H1 (cell line): ENCODE results near the gene TCEA2. TPM values are rescaled to one million over a fixed set of nuclear protein-coding genes. Genes with fewer than 3 reads are reported as not detected.

Source experiments
- CTCF ChIA-PET: fragments of 300-600 bp; sonication (Branson Sonifier 250); formaldehyde crosslinking; loops from one replicate; lab custom pipeline; 2021; ENCODE audit not compliant: partially characterized antibody; lab: Charles Lee
- POLR2A ChIA-PET: fragments of 300-600 bp; sonication (Branson Sonifier 250); formaldehyde crosslinking; loops from one replicate; lab custom pipeline; 2021; ENCODE audit warnings: inconsistent platforms; ENCODE audit not compliant: partially characterized antibody; lab: Charles Lee
- DNase-seq, 2 experiments: peaks; one replicate each; pipeline versions ENCODE4 v3.0.0 to v3.0.0-alpha.2; 2010 to 2022; ENCODE audit warnings: low spot score in 2 of 2, low read depth in 1 of 2, mixed read lengths in 1 of 2
- FAIRE-seq: peaks from 2 replicates; lab custom pipeline; 2011; peaks lifted over from hg19 to GRCh38; lab: Jason Lieb, UNC
- H2AFZ ChIP-seq: 2 replicates; pipeline ENCODE4 v1.8.1; 2012; ENCODE audit warnings: low read length, inconsistent platforms
- H2AK5ac ChIP-seq: 2 replicates; pipeline ENCODE4 v1.6.1; 2013; ENCODE audit warnings: low read depth, low read length
- H2BK120ac ChIP-seq: replicated peaks from 2 replicates; pipeline ENCODE3; 2013; ENCODE audit warnings: low read depth, low read length, inconsistent platforms
- H2BK12ac ChIP-seq: 2 replicates; pipeline ENCODE4 v1.6.1; 2013; ENCODE audit warnings: low read depth, low read length
- H2BK15ac ChIP-seq: 2 replicates; pipeline ENCODE4 v1.6.1; 2013; ENCODE audit warnings: low read length
- H2BK20ac ChIP-seq: 2 replicates; pipeline ENCODE4 v1.6.1; 2013; ENCODE audit warnings: low read length
- H2BK5ac ChIP-seq: 2 replicates; pipeline ENCODE4 v1.6.1; 2013; ENCODE audit warnings: low read depth, low read length
- H3K14ac ChIP-seq: 2 replicates; pipeline ENCODE4 v1.6.1; 2013; ENCODE audit warnings: inconsistent platforms; ENCODE audit not compliant: insufficient read length
- H3K18ac ChIP-seq: 2 replicates; pipeline ENCODE4 v1.6.1; 2013; ENCODE audit warnings: low read length; ENCODE audit errors: extremely low read depth
- H3K23ac ChIP-seq: 2 replicates; pipeline ENCODE4 v1.6.1; 2013; ENCODE audit warnings: inconsistent platforms; ENCODE audit not compliant: insufficient read length
- H3K23me2 ChIP-seq: 2 replicates; pipeline ENCODE4 v1.6.1; 2013; ENCODE audit warnings: low read depth, low read length
- H3K27ac ChIP-seq: 2 replicates; pipeline ENCODE4 v1.6.1; 2011; ENCODE audit warnings: low read depth, low read length, inconsistent platforms
- H3K27me3 ChIP-seq, 4 experiments: replicated peaks in 1 of 4; 1 replicate in 1 of 4; 2 replicates in 3 of 4; pipeline versions ENCODE4 v1.6.1 to v1.8.1; 2011 to 2013; ENCODE audit warnings: low read length in 3 of 4, mild to moderate bottlenecking in 3 of 4, inconsistent platforms in 2 of 4, mixed read lengths in 2 of 4, moderate library complexity in 1 of 4; ENCODE audit not compliant: control insufficient read depth in 3 of 4, insufficient read depth in 3 of 4; ENCODE audit errors: extremely low read depth in 1 of 4
- H3K36me3 ChIP-seq, 4 experiments: 2 replicates each; pipeline versions ENCODE4 v1.6.1 to v1.8.1; 2011 to 2013; ENCODE audit warnings: mild to moderate bottlenecking in 4 of 4, low read length in 3 of 4, moderate library complexity in 2 of 4, control low read depth in 1 of 4, inconsistent platforms in 1 of 4; ENCODE audit not compliant: insufficient read depth in 4 of 4, control insufficient read depth in 2 of 4
- H3K4ac ChIP-seq: replicated peaks from 2 replicates; pipeline ENCODE3; 2013; ENCODE audit warnings: low read length, low read depth, mixed read lengths, inconsistent platforms; ENCODE audit not compliant: insufficient read length
- H3K4me1 ChIP-seq, 4 experiments: replicated peaks in 1 of 4; 1 replicate in 1 of 4; 2 replicates in 3 of 4; pipeline versions ENCODE4 v1.6.1 to v1.8.1; 2011 to 2013; ENCODE audit warnings: low read length in 3 of 4, inconsistent platforms in 2 of 4, mixed read lengths in 1 of 4; ENCODE audit not compliant: insufficient read depth in 4 of 4, control insufficient read depth in 3 of 4
- H3K4me2 ChIP-seq, 2 experiments: 2 replicates each; pipeline versions ENCODE4 v1.6.1 to v1.8.1; 2011 to 2013; ENCODE audit warnings: low read depth in 2 of 2, low read length in 2 of 2, control low read depth in 1 of 2, inconsistent platforms in 1 of 2, mild to moderate bottlenecking in 1 of 2; ENCODE audit not compliant: insufficient read depth in 1 of 2
- H3K4me3 ChIP-seq, 4 experiments: fragments of 200-600, 300-600 bp in 1 of 4; sonication (generic), shearing (Covaris generic), sonication (Bioruptor Twin) in 1 of 4; 2 replicates each; pipeline versions ENCODE4 v1.5.1 to v1.8.1; 2011 to 2016; ENCODE audit warnings: low read length in 4 of 4, low read depth in 3 of 4, control low read depth in 2 of 4, inconsistent platforms in 2 of 4, mild to moderate bottlenecking in 2 of 4, mixed read lengths in 1 of 4, moderate library complexity in 1 of 4; ENCODE audit not compliant: insufficient read depth in 2 of 4; ENCODE audit errors: extremely low read depth in 1 of 4
- H3K56ac ChIP-seq: replicated peaks from 2 replicates; pipeline ENCODE3; 2013; ENCODE audit warnings: low read depth, mild to moderate bottlenecking, mixed read lengths, low read length, inconsistent platforms; ENCODE audit not compliant: insufficient read length
- H3K79me1 ChIP-seq: 2 replicates; pipeline ENCODE4 v1.6.1; 2013; ENCODE audit warnings: low read depth, low read length, control low read depth
- H3K79me2 ChIP-seq, 2 experiments: 2 replicates each; pipeline versions ENCODE4 v1.6.1 to v1.8.1; 2012 to 2013; ENCODE audit warnings: low read length in 2 of 2, mild to moderate bottlenecking in 2 of 2, inconsistent platforms in 1 of 2; ENCODE audit not compliant: insufficient read depth in 2 of 2, control insufficient read depth in 1 of 2
- H3K9ac ChIP-seq, 4 experiments: replicated peaks in 1 of 4; 1 replicate in 1 of 4; 2 replicates in 3 of 4; pipeline versions ENCODE4 v1.6.1 to v1.8.1; 2011 to 2013; ENCODE audit warnings: low read depth in 3 of 4, low read length in 3 of 4, control low read depth in 2 of 4, mild to moderate bottlenecking in 2 of 4, moderate library complexity in 2 of 4, inconsistent platforms in 1 of 4; ENCODE audit errors: extremely low read depth in 1 of 4
- H3K9me3 ChIP-seq, 2 experiments: 2 replicates each; pipeline versions ENCODE4 v1.6.1 to v1.8.1; 2012 to 2013; ENCODE audit warnings: mild to moderate bottlenecking in 2 of 2, moderate library complexity in 2 of 2, control low read depth in 1 of 2, inconsistent platforms in 1 of 2, low read depth in 1 of 2, low read length in 1 of 2, mixed read lengths in 1 of 2; ENCODE audit not compliant: insufficient read depth in 2 of 2
- H4K20me1 ChIP-seq, 2 experiments: replicated peaks in 1 of 2; 2 replicates each; pipeline versions ENCODE3 to v1.8.1; 2011 to 2013; ENCODE audit warnings: inconsistent platforms in 2 of 2, low read length in 2 of 2, mild to moderate bottlenecking in 1 of 2; ENCODE audit not compliant: insufficient read depth in 2 of 2, control insufficient read depth in 1 of 2
- H4K5ac ChIP-seq: 2 replicates; pipeline ENCODE4 v1.6.1; 2013; ENCODE audit warnings: low read length, low read depth, mixed read lengths, inconsistent platforms; ENCODE audit not compliant: insufficient read length
- H4K8ac ChIP-seq: 2 replicates; pipeline ENCODE4 v1.8.0; 2013; ENCODE audit warnings: mild to moderate bottlenecking, moderate library complexity, low read length, inconsistent platforms; ENCODE audit not compliant: insufficient read depth; ENCODE audit errors: extremely low read depth
- H4K91ac ChIP-seq: replicated peaks from 2 replicates; pipeline ENCODE3; 2013; ENCODE audit warnings: low read length, mixed read lengths, inconsistent platforms; ENCODE audit not compliant: insufficient read length
- ASH2L ChIP-seq: fragments of 200-600, 300-600 bp; sonication (generic); IDR thresholded peaks from one replicate; pipeline ENCODE4 v1.7.1; 2017; ENCODE audit warnings: low read length
- CHD1 ChIP-seq: IDR thresholded peaks from 2 replicates; pipeline ENCODE4 v1.6.1; 2012; ENCODE audit warnings: low read depth, low read length, improper control_type of control experiment
- JUND ChIP-seq: IDR thresholded peaks from 2 replicates; pipeline ENCODE4 v1.6.1; 2011; ENCODE audit warnings: mild to moderate bottlenecking, improper control_type of control experiment, low read length
- KDM4A ChIP-seq: IDR thresholded peaks from one replicate; pipeline ENCODE4 v1.7.1; 2012; ENCODE audit warnings: low read depth, mild to moderate bottlenecking, moderate library complexity, low read length, inconsistent platforms; ENCODE audit not compliant: severe bottlenecking
- MAFK ChIP-seq: IDR thresholded peaks from 2 replicates; pipeline ENCODE4 v1.6.1; 2012; ENCODE audit warnings: low read depth, mild to moderate bottlenecking, improper control_type of control experiment, low read length
- NANOG ChIP-seq: IDR thresholded peaks from 2 replicates; pipeline ENCODE4 v1.6.1; 2011; ENCODE audit warnings: low read length, low read depth, mild to moderate bottlenecking, inconsistent platforms; ENCODE audit not compliant: insufficient read depth, poor library complexity, severe bottlenecking
- RXRA ChIP-seq: IDR thresholded peaks from 2 replicates; pipeline ENCODE4 v1.6.1; 2011; ENCODE audit warnings: low read depth, mild to moderate bottlenecking, low read length, moderate library complexity; ENCODE audit not compliant: insufficient read depth
- SIRT6 ChIP-seq: IDR thresholded peaks from one replicate; pipeline ENCODE4 v1.7.1; 2012; ENCODE audit warnings: low read length, inconsistent platforms
- TAF7 ChIP-seq: optimal IDR thresholded peaks from 2 replicates; pipeline ENCODE3; 2011; ENCODE audit warnings: low read depth, mild to moderate bottlenecking, inconsistent platforms, low read length, moderate library complexity, borderline replicate concordance
- USF2 ChIP-seq: IDR thresholded peaks from 2 replicates; pipeline ENCODE4 v1.6.1; 2011; ENCODE audit warnings: low read length, improper control_type of control experiment
- ZNF274 ChIP-seq: IDR thresholded peaks from 2 replicates; pipeline ENCODE4 v1.7.0; 2012; ENCODE audit warnings: low read length, borderline replicate concordance; ENCODE audit errors: extremely low read depth
- WGBS, 2 experiments: shearing (Covaris generic) in 1 of 2; methylation state at CpG; one replicate each; pipeline versions ENCODE4 v1.1.6 to v1.1.7; 2013 to 2015; ENCODE audit warnings: low lambda C conversion rate in 2 of 2, mixed read lengths in 2 of 2, inconsistent platforms in 1 of 2, low coverage in 1 of 2, missing lambda C conversion rate in 1 of 2; ENCODE audit not compliant: insufficient replicate concordance in 2 of 2, insufficient coverage in 1 of 2, insufficient read length in 1 of 2; ENCODE audit errors: extremely low coverage in 1 of 2, missing lambda C conversion rate in 1 of 2; 5-methylcytosine and 5-hydroxymethylcytosine counted together
- polyA plus RNA-seq, 7 experiments: library from polyadenylated mRNA; depleted of rRNA in 3 of 7; stranded (reverse) in 5 of 7; unstranded in 2 of 7; fragments of >200 nt in 5 of 7; fragments of 200-250 nt in 2 of 7; gene quantifications; 1 replicate in 5 of 7; 2 replicates in 1 of 7; 4 replicates in 1 of 7; pipeline versions ENCODE4 v1.2.1 to v1.2.3, GENCODE V29; 2011 to 2013; ENCODE audit warnings: missing spikeins in 2 of 7, mixed read lengths in 2 of 7
- total RNA-seq: library from RNA; stranded (reverse); fragmentation: NEBNext Ultra II Directional; extraction: Animal tissue kit (Norgen Biotek cat#: 25700); gene quantifications from 2 replicates; pipeline ENCODE4 v1.2.1, GENCODE V29; 2021

The TCEA2 gene
- total and polyA plus RNA-seq, 2 of the 8 experiments (the other 6 are each of a cell fraction or from before 2014, with no cell fraction given) = 41.4 to 42.3 TPM

- DNase-seq (peak in 1 of 2 experiments; percentile 45), FAIRE-seq (no peak)
- no peak overlapping the region for H2BK5ac ChIP-seq
- no peak overlapping the region for H3K27ac ChIP-seq
- H3K36me3 ChIP-seq = no peaks in the 10 kb centered on the region
- H3K4ac ChIP-seq = no peak overlapping the region
- H3K9me3 ChIP-seq = no peaks in the 10 kb centered on the region
- H3K23ac ChIP-seq = no peak overlapping the region
- no peak overlapping the region for H3K9ac ChIP-seq
- peak overlapping the region; percentile 68; the same call in 1 of the 2 replicates for H4K8ac ChIP-seq
- H3K4me1 ChIP-seq = no peaks in the 10 kb centered on the region
- no peaks in the 10 kb centered on the region for H3K23me2 ChIP-seq
- no peak overlapping the region for H2BK20ac ChIP-seq
- H3K56ac ChIP-seq = no peak overlapping the region
- no peaks in the 10 kb centered on the region for H3K79me2 ChIP-seq
- H4K5ac ChIP-seq = no peak overlapping the region
- no peaks in the 10 kb centered on the region for H3K79me1 ChIP-seq
- H2BK12ac ChIP-seq = peak overlapping the region; percentile 39; the same call in 1 of the 2 replicates
- no peak overlapping the region for H2AFZ ChIP-seq
- H3K4me3 ChIP-seq = no peak overlapping the region
- no peak overlapping the region for H2BK15ac ChIP-seq
- H3K4me2 ChIP-seq = no peak overlapping the region
- H3K27me3 ChIP-seq = no peaks in the 10 kb centered on the region
- 86% methylated on average over 16 of the region's 19 CpGs; no CpG with 5 or more reads in 1 of the 2 experiments for WGBS, 2 experiments
- H3K18ac ChIP-seq = no peak overlapping the region
- no peak overlapping the region for H4K91ac ChIP-seq
- no peak overlapping the region for H3K14ac ChIP-seq
- no peak overlapping the region for H2BK120ac ChIP-seq
- ChIA-PET CTCF (interaction anchor here (0.5 to 6.4 kb wide), 6 partner anchors 8 to 491 kb away, joined by 3 to 59 read pairs (median 4); no protein-coding TSS in a partner anchor), POLR2A (no interaction called here)
- no peak overlapping the region for H2AK5ac ChIP-seq
- H4K20me1 ChIP-seq = peaks cover 0 to 4% of the 10 kb centered on the region in 2 experiments
- no peak for TF ChIP-seq JUND
- TF ChIP-seq RXRA = no peak
- no peak for TF ChIP-seq USF2
- TF ChIP-seq ASH2L = no peak
- TF ChIP-seq ZNF274 = no peak
- no peak for TF ChIP-seq NANOG
- TF ChIP-seq SIRT6 = no peak
- no peak for TF ChIP-seq TAF7
- no peak for TF ChIP-seq CHD1
- no peak for TF ChIP-seq KDM4A
- TF ChIP-seq MAFK = no peak
Measured at GRCh38 chr20:64111841-64112641, 49.0 kb downstream of the TCEA2 start.
